Measurements from ENCODE around the gene ATRX. TPM values are rescaled to one million over a fixed set of nuclear protein-coding genes. Genes with fewer than 3 reads are reported as not detected.
A peak's percentile ranks its signal among the peaks of the same experiment; 100 is the strongest.

ATRX gene
- total and polyA plus RNA-seq, 3 experiments from 2014 or later, result 56.6 to 80.8 (median 61.1) TPM

DNA sequence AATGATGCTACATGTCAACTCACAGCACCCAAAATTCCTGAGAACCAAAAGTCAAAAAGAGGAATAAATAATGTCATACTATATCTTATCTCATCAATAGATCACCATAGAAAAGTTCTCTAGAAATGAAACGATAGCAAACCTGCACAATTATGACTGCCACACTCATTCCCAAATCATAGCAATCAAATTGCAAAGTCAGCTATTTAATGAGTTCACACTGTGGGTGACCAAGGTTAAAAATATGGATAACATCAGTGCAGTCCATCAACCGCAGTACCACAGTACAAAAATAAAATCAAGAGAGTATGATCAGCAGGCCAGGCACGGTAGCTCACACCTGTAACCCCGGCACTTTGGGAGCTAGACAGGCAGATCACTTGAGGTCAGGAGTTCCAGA is 62.3 kb downstream of the ATRX start:
- Histone ChIP-seq H3K4me1 (ENCODE audit: insufficient read depth, low read length) (no peaks in the 10 kb centered on the region), H3K9me3 (ENCODE audit: low read length) (no peaks in the 10 kb centered on the region), H3K4me3 (ENCODE audit: low read length) (no peak overlapping the region), H3K36me3 (ENCODE audit: insufficient read depth, low read length) (no peaks in the 10 kb centered on the region), H3K27ac (ENCODE audit: low read depth, low read length) (no peak overlapping the region), H3K27me3 (ENCODE audit: insufficient read depth, low read length, poor library complexity, severe bottlenecking) (no peaks in the 10 kb centered on the region)
- no peak for DNase-seq
- Mint-ChIP-seq H3K4me3 (no peak overlapping the region), H3K9me3 (peaks cover 0 to 4% (median 2%) of the 10 kb centered on the region in 5 donors), H3K36me3 (peaks cover 0 to 5% (median 0%) of the 10 kb centered on the region in 3 donors), H3K4me1 (peaks cover 42 to 57% (median 44%) of the 10 kb centered on the region in 3 donors), H3K27ac (no peak overlapping the region), H3K27me3 (peaks cover 0 to 6% of the 10 kb centered on the region in 2 donors)
- CTCF ChIA-PET, result no interaction called here
- POLR2A ChIA-PET, result no interaction called here

DNA sequence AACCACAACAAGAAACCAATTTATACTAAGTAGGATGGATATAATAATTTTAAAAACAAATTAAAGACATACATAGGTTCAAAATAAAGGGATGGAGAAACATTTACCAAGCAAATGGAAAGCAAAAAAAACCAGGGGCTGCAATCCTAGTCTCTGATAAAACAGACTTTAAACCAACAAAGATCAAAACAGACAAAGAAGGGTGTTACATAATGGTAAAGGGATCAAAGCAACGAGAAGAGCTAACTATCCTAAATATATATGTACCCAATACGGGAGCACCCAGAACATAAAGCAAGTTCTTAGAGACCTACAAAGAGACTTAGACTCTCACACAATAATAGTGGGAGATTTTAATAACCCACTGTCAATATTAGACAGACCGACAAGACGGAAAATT is 66.6 kb downstream of the ATRX start:
- no peaks in the 10 kb centered on the region for H3K27me3 ChIP-seq (ENCODE audit: insufficient read depth, low read length, poor library complexity, severe bottlenecking)
- Mint-ChIP-seq H3K27me3 (peaks cover 0 to 6% of the 10 kb centered on the region in 2 donors), H3K4me3 (peak overlapping the region in 3 of 7 donors; percentile 41 to 45 (median 44)), H3K9me3 (peaks cover 0 to 4% (median 0%) of the 10 kb centered on the region in 5 donors), H3K4me1 (peaks cover 46 to 62% (median 47%) of the 10 kb centered on the region in 3 donors), H3K27ac (peak overlapping the region in 3 of 8 donors; percentile 43 to 77 (median 65)), H3K36me3 (peaks cover 4 to 22% (median 5%) of the 10 kb centered on the region in 3 donors)
- H3K9me3 ChIP-seq (ENCODE audit: low read length), result no peaks in the 10 kb centered on the region
- POLR2A ChIA-PET, result interaction anchor here (0.7 kb wide), 1 partner anchor 66 kb away, joined by 3 read pairs; the partner anchor contains the start of gene ATRX
- H3K27ac ChIP-seq (ENCODE audit: low read depth, low read length), result no peak overlapping the region
- H3K36me3 ChIP-seq (ENCODE audit: insufficient read depth, low read length), result no peaks in the 10 kb centered on the region
- DNase-seq, result no peak
- CTCF ChIA-PET, result no interaction called here
- H3K4me3 ChIP-seq (ENCODE audit: low read length), result no peak overlapping the region
- H3K4me1 ChIP-seq (ENCODE audit: insufficient read depth, low read length), result no peaks in the 10 kb centered on the region

DNA sequence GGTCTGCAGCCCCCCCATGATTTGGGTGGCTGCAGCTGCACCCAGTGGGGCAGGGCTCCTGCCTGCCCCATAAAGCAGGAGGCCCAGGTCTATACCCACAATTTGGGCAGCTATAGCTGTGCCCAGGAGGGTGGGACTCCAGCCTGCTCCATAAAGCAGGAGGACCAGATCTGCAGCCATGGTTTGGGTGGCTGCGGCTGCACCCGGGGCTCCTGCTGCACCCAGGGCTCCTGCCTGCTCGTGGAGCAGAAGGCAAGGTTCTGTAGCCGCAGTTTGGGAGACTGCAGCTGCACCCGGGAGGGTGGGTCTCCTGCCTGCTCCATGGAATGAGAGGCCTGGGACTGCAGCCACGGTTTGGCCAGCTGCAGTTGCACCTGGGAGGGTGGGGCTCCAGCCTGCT is 81.1 kb downstream of the ATRX start:
- Mint-ChIP-seq H3K4me1 (peaks cover 11 to 25% (median 13%) of the 10 kb centered on the region in 3 donors), H3K27ac (no peak overlapping the region), H3K36me3 (peaks cover 0 to 35% (median 2%) of the 10 kb centered on the region in 3 donors), H3K27me3 (peaks cover 0 to 4% of the 10 kb centered on the region in 2 donors), H3K9me3 (no peaks in the 10 kb centered on the region), H3K4me3 (no peak overlapping the region)
- ChIA-PET POLR2A (no interaction called here), CTCF (no interaction called here)
- no peaks in the 10 kb centered on the region for H3K4me1 ChIP-seq (ENCODE audit: insufficient read depth, low read length)
- no peak overlapping the region for H3K4me3 ChIP-seq (ENCODE audit: low read length)
- H3K27ac ChIP-seq (ENCODE audit: low read depth, low read length), result no peak overlapping the region
- H3K27me3 ChIP-seq (ENCODE audit: insufficient read depth, low read length, poor library complexity, severe bottlenecking), result no peaks in the 10 kb centered on the region
- no peaks in the 10 kb centered on the region for H3K9me3 ChIP-seq (ENCODE audit: low read length)
- H3K36me3 ChIP-seq (ENCODE audit: insufficient read depth, low read length), result no peaks in the 10 kb centered on the region
- DNase-seq, result no peak

DNA sequence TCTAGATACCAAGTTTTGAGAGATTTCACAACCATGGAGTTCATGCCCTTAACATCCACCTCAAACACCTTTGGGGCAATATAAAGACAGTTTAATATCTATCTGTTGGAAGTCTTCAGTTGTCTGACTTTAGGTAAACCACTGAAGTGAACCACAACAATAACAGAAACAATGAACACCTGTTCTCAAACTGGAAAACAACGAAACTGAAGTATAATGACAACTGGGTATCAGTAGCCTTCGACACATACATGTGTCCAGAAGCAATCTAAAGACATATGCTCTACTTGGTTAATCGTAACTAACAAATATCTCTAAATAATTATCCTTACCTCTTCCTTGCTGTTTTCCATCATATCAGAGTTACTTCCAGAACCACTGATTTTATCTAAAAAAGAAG is 87.8 kb downstream of the ATRX start:
- Mint-ChIP-seq H3K4me3 (no peak overlapping the region), H3K36me3 (peaks cover 0 to 58% (median 3%) of the 10 kb centered on the region in 3 donors), H3K27me3 (peaks cover 0 to 3% of the 10 kb centered on the region in 2 donors), H3K27ac (no peak overlapping the region), H3K4me1 (peaks cover 29 to 65% (median 36%) of the 10 kb centered on the region in 3 donors), H3K9me3 (no peaks in the 10 kb centered on the region)
- Histone ChIP-seq H3K27me3 (ENCODE audit: insufficient read depth, low read length, poor library complexity, severe bottlenecking) (no peaks in the 10 kb centered on the region), H3K27ac (ENCODE audit: low read depth, low read length) (no peak overlapping the region), H3K36me3 (ENCODE audit: insufficient read depth, low read length) (peaks cover 6% of the 10 kb centered on the region), H3K4me3 (ENCODE audit: low read length) (no peak overlapping the region), H3K4me1 (ENCODE audit: insufficient read depth, low read length) (no peaks in the 10 kb centered on the region), H3K9me3 (ENCODE audit: low read length) (no peaks in the 10 kb centered on the region)
- POLR2A ChIA-PET, result no interaction called here
- DNase-seq, result no peak
- CTCF ChIA-PET, result no interaction called here

DNA sequence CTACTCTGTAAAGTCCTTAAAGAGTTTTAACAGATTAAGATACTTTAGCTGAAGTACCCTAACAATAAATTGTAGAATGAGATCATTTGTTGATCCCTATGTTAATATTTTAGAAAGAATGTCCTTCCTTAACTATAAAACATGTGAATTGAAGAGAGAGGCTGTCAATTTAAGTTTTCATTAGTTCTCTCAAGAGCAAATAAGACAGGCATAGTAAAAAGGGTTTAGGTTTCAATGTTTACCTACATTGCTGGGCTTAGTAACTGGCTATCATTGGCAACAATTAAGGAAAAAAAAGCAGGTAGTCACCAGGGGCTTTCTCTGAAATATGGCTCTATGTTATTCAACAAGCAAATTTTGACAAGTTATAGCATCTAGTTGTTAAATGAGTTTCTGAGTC is 91.5 kb downstream of the ATRX start:
- H3K9me3 Mint-ChIP-seq, result no peaks in the 10 kb centered on the region
- DNase-seq, result no peak
- peaks cover 17 to 53% (median 24%) of the 10 kb centered on the region in 3 donors for H3K4me1 Mint-ChIP-seq
- Histone ChIP-seq H3K9me3 (ENCODE audit: low read length) (no peaks in the 10 kb centered on the region), H3K4me1 (ENCODE audit: insufficient read depth, low read length) (no peaks in the 10 kb centered on the region), H3K27me3 (ENCODE audit: insufficient read depth, low read length, poor library complexity, severe bottlenecking) (no peaks in the 10 kb centered on the region), H3K27ac (ENCODE audit: low read depth, low read length) (no peak overlapping the region), H3K4me3 (ENCODE audit: low read length) (no peak overlapping the region), H3K36me3 (ENCODE audit: insufficient read depth, low read length) (peaks cover 6% of the 10 kb centered on the region)
- H3K36me3 Mint-ChIP-seq, result peaks cover 0 to 55% (median 2%) of the 10 kb centered on the region in 3 donors
- H3K4me3 Mint-ChIP-seq, result no peak overlapping the region
- peaks cover 0 to 3% of the 10 kb centered on the region in 2 donors for H3K27me3 Mint-ChIP-seq
- H3K27ac Mint-ChIP-seq, result peak overlapping the region in 7 of 8 donors; percentile 14 to 73 (median 44)
- POLR2A ChIA-PET, result no interaction called here
- CTCF ChIA-PET, result no interaction called here

DNA sequence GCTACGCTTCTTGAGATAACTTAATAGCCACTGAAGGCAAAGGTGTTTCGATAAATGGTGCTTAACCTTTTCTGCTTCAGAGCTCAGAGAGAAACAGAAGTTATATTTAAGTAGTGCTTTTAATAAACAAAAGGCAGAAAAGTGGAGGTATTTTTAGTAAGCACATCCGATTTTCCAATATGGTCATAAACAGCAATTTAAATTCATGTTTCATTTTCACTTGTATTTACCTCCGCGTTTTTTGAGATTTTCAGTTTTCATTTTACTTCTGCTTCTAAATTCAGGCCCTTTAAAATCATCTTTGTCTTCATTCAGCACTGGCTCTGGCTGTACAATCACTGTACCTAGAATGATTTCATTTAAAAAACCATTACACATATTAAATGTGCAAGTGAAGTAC is 92.4 kb downstream of the ATRX start:
- no peak for DNase-seq
- Mint-ChIP-seq H3K36me3 (peaks cover 0 to 60% (median 2%) of the 10 kb centered on the region in 3 donors), H3K4me3 (peak overlapping the region in 2 of 7 donors; percentile 13 to 59), H3K9me3 (no peaks in the 10 kb centered on the region), H3K27ac (peak overlapping the region in 7 of 8 donors; percentile 18 to 54 (median 35)), H3K27me3 (peaks cover 0 to 3% of the 10 kb centered on the region in 2 donors), H3K4me1 (peaks cover 11 to 49% (median 20%) of the 10 kb centered on the region in 3 donors)
- Histone ChIP-seq H3K4me1 (ENCODE audit: insufficient read depth, low read length) (no peaks in the 10 kb centered on the region), H3K36me3 (ENCODE audit: insufficient read depth, low read length) (peaks cover 8% of the 10 kb centered on the region), H3K4me3 (ENCODE audit: low read length) (no peak overlapping the region), H3K27ac (ENCODE audit: low read depth, low read length) (no peak overlapping the region), H3K27me3 (ENCODE audit: insufficient read depth, low read length, poor library complexity, severe bottlenecking) (no peaks in the 10 kb centered on the region), H3K9me3 (ENCODE audit: low read length) (no peaks in the 10 kb centered on the region)
- ChIA-PET CTCF (no interaction called here), POLR2A (no interaction called here)

DNA sequence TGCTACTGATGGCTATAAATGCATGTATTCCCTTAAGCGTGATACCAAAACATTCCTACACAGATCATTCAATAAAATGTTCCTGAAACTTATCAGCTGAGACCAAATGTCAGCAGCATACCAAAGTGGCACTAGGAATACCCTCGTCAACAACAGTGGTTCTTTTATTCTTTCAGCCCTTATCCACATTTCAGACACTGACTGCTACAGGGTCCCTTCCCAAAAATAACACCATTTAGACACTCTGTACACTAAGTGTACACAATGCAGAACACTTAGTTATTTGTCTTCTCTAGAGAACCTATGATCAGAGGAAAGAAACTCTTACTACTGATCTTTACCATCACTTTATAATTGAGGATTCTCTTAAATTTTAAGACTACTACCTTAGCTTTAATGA is 94.1 kb downstream of the ATRX start:
- CTCF ChIA-PET, result no interaction called here
- POLR2A ChIA-PET, result no interaction called here
- Histone ChIP-seq H3K27ac (ENCODE audit: low read depth, low read length) (no peak overlapping the region), H3K36me3 (ENCODE audit: insufficient read depth, low read length) (peaks cover 6% of the 10 kb centered on the region), H3K27me3 (ENCODE audit: insufficient read depth, low read length, poor library complexity, severe bottlenecking) (no peaks in the 10 kb centered on the region), H3K9me3 (ENCODE audit: low read length) (no peaks in the 10 kb centered on the region), H3K4me3 (ENCODE audit: low read length) (no peak overlapping the region), H3K4me1 (ENCODE audit: insufficient read depth, low read length) (no peaks in the 10 kb centered on the region)
- Mint-ChIP-seq H3K4me1 (peaks cover 10 to 40% (median 20%) of the 10 kb centered on the region in 3 donors), H3K4me3 (no peak overlapping the region), H3K27me3 (no peaks in the 10 kb centered on the region), H3K9me3 (no peaks in the 10 kb centered on the region), H3K27ac (no peak overlapping the region), H3K36me3 (peaks cover 0 to 63% (median 7%) of the 10 kb centered on the region in 3 donors)
- no peak for DNase-seq

DNA sequence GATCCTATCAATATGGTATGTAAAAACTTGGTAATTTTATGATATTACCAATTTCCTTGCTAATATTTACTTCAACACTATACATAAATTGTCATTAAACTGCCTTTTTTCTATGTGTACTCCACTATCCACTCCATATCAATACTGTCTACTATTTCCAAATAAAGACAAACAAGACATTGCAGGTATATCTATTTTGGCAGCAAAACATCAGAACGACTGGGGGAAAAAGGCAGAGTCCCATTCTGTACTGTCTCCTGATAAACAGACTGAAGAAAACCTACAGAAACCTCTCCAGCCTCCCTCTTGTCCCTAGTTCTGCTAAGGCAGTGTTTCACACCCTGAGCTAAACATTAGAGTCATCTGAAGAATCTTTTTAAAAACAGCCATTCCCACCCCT is 96.6 kb downstream of the ATRX start:
- ChIA-PET CTCF (no interaction called here), POLR2A (no interaction called here)
- Mint-ChIP-seq H3K27me3 (no peaks in the 10 kb centered on the region), H3K36me3 (peaks cover 3 to 57% (median 5%) of the 10 kb centered on the region in 3 donors), H3K9me3 (no peaks in the 10 kb centered on the region), H3K4me3 (no peak overlapping the region), H3K4me1 (peaks cover 8 to 23% (median 11%) of the 10 kb centered on the region in 3 donors), H3K27ac (peak overlapping the region in 2 of 8 donors; percentile 26 to 45)
- Histone ChIP-seq H3K36me3 (ENCODE audit: insufficient read depth, low read length) (peaks cover 6% of the 10 kb centered on the region), H3K4me3 (ENCODE audit: low read length) (no peak overlapping the region), H3K9me3 (ENCODE audit: low read length) (no peaks in the 10 kb centered on the region), H3K27ac (ENCODE audit: low read depth, low read length) (no peak overlapping the region), H3K27me3 (ENCODE audit: insufficient read depth, low read length, poor library complexity, severe bottlenecking) (no peaks in the 10 kb centered on the region), H3K4me1 (ENCODE audit: insufficient read depth, low read length) (no peaks in the 10 kb centered on the region)
- DNase-seq, result no peak
